ENCODE measurements around the gene INHBA. TPM values are rescaled to one million over a fixed set of nuclear protein-coding genes. Genes with fewer than 3 reads are reported as not detected.
A peak's percentile ranks its signal among the peaks of the same experiment; 100 is the strongest.

The INHBA gene
- total RNA-seq, 1 donor from 2014 or later = 103 TPM

DNA sequence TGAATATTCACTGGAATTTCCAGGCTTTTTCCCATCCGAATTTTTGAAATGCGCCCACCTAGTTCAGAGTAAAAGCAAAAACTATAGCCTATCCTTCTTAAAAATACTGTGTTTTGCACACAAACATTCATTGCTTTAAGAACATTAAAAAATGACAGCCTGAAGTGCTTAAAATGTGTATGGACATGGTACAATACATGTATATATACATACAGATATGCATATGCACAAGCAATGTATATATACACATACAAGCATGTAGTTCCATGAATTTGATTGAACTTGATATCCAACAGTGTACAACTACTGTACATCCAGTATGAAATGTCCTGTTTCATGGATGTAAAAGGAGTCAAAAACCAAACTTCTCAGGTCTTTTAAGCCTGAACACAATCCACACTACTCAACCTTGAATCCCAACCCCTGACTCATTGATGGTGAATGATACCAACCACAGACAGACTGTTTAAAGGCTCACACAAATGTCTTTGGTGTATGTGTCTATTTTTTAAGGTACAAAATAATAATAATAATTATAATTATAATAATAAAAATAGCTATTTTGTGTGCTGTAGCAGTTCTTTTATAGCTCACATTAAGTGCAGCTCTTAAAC is 14.8 kb downstream of the INHBA start:
- Mint-ChIP-seq H3K36me3 (ENCODE audit: low read depth, unreplicated experiment) (peaks cover 25% of the 10 kb centered on the region), H3K27me3 (ENCODE audit: low read depth, unreplicated experiment) (no peaks in the 10 kb centered on the region), H3K4me3 (ENCODE audit: unreplicated experiment) (no peak overlapping the region), H3K27ac (ENCODE audit: unreplicated experiment) (no peak overlapping the region), H3K4me1 (ENCODE audit: low read depth, unreplicated experiment) (peaks cover 40% of the 10 kb centered on the region), H3K9me3 (ENCODE audit: unreplicated experiment) (no peaks in the 10 kb centered on the region)
- H3K27me3 ChIP-seq (ENCODE audit: insufficient read depth, low read length) = no peaks in the 10 kb centered on the region
- FAIRE-seq (no peak), DNase-seq (ENCODE audit: low read depth) (no peak)
- H3K79me2 ChIP-seq (ENCODE audit: insufficient read depth, low read length) = peaks cover 44% of the 10 kb centered on the region
- H3K27ac ChIP-seq (ENCODE audit: low read depth, low read length) = peak overlapping the region; percentile 29
- TF ChIP-seq CTCF (IDR thresholded peaks at IDR 0.05; ENCODE audit: insufficient read depth, low read depth, low read length) = no peak
- TF ChIP-seq EZH2 (IDR thresholded peaks at IDR 0.05; ENCODE audit: insufficient read depth, low read length) = no peak
- H3K36me3 ChIP-seq (ENCODE audit: insufficient read depth, low read length) = peaks cover 60% of the 10 kb centered on the region
- H4K20me1 ChIP-seq (ENCODE audit: insufficient read depth, low read length) = peaks cover 51% of the 10 kb centered on the region
- H3K4me1 ChIP-seq (ENCODE audit: insufficient read depth, low read length) = peaks cover 20% of the 10 kb centered on the region
- peak overlapping the region; percentile 32 for H3K4me2 ChIP-seq (ENCODE audit: low read length)
- no peaks in the 10 kb centered on the region for H3K9me3 ChIP-seq (ENCODE audit: insufficient read depth, low read depth, low read length)
- peak overlapping the region; percentile 22 for H3K9ac ChIP-seq (ENCODE audit: low read length)
- no peak overlapping the region for H2AFZ ChIP-seq (ENCODE audit: low read depth, low read length)
- H3K4me3 ChIP-seq (ENCODE audit: insufficient read depth, low read depth, low read length) = no peak overlapping the region

DNA sequence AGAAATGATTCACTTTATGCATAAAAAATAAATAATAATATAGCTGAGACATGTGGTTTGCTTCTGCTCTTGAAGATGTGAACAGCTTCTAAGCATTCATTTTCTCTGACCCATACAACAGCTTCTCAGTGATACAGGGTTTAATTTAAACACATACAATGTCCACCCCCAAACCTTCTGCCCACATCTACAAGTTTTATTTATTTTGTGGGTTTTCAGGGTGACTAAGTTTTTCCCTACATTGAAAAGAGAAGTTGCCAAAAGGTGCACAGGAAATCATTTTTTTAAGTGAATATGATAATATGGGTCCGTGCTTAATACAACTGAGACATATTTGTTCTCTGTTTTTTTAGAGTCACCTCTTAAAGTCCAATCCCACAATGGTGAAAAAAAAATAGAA is 17.2 kb downstream of the INHBA start:
- no peak overlapping the region for H3K4me2 ChIP-seq (ENCODE audit: low read length)
- no peaks in the 10 kb centered on the region for H3K27me3 Mint-ChIP-seq (ENCODE audit: low read depth, unreplicated experiment)
- H3K27ac ChIP-seq (ENCODE audit: low read depth, low read length) = peak overlapping the region; percentile 39
- H3K9me3 ChIP-seq (ENCODE audit: insufficient read depth, low read depth, low read length) = no peaks in the 10 kb centered on the region
- DNase-seq (ENCODE audit: low read depth) = peak; percentile 88
- H3K4me3 Mint-ChIP-seq (ENCODE audit: unreplicated experiment) = no peak overlapping the region
- no peaks in the 10 kb centered on the region for H3K27me3 ChIP-seq (ENCODE audit: insufficient read depth, low read length)
- peaks cover 19% of the 10 kb centered on the region for H3K79me2 ChIP-seq (ENCODE audit: insufficient read depth, low read length)
- peaks cover 13% of the 10 kb centered on the region for H3K36me3 Mint-ChIP-seq (ENCODE audit: low read depth, unreplicated experiment)
- H3K4me1 Mint-ChIP-seq (ENCODE audit: low read depth, unreplicated experiment) = peaks cover 20% of the 10 kb centered on the region
- H4K20me1 ChIP-seq (ENCODE audit: insufficient read depth, low read length) = peaks cover 27% of the 10 kb centered on the region
- no peaks in the 10 kb centered on the region for H3K9me3 Mint-ChIP-seq (ENCODE audit: unreplicated experiment)
- FAIRE-seq = no peak
- no peak overlapping the region for H3K27ac Mint-ChIP-seq (ENCODE audit: unreplicated experiment)
- H3K9ac ChIP-seq (ENCODE audit: low read length) = no peak overlapping the region
- H3K36me3 ChIP-seq (ENCODE audit: insufficient read depth, low read length) = peaks cover 35% of the 10 kb centered on the region
- no peak overlapping the region for H3K4me3 ChIP-seq (ENCODE audit: insufficient read depth, low read depth, low read length)
- peaks cover 16% of the 10 kb centered on the region for H3K4me1 ChIP-seq (ENCODE audit: insufficient read depth, low read length)
- no peak overlapping the region for H2AFZ ChIP-seq (ENCODE audit: low read depth, low read length)
- TF ChIP-seq CTCF (IDR thresholded peaks at IDR 0.05; ENCODE audit: insufficient read depth, low read depth, low read length) = no peak
- no peak for TF ChIP-seq EZH2 (IDR thresholded peaks at IDR 0.05; ENCODE audit: insufficient read depth, low read length)

- no peaks in the 10 kb centered on the region for H3K9me3 ChIP-seq (ENCODE audit: insufficient read depth, low read depth, low read length)
- H3K9ac ChIP-seq (ENCODE audit: low read length) = no peak overlapping the region
- H3K27me3 Mint-ChIP-seq (ENCODE audit: low read depth, unreplicated experiment) = no peaks in the 10 kb centered on the region
- peaks cover 2% of the 10 kb centered on the region for H3K9me3 Mint-ChIP-seq (ENCODE audit: unreplicated experiment)
- H3K79me2 ChIP-seq (ENCODE audit: insufficient read depth, low read length) = no peaks in the 10 kb centered on the region
- H2AFZ ChIP-seq (ENCODE audit: low read depth, low read length) = no peak overlapping the region
- H3K36me3 ChIP-seq (ENCODE audit: insufficient read depth, low read length) = peaks cover 8% of the 10 kb centered on the region
- H3K27me3 ChIP-seq (ENCODE audit: insufficient read depth, low read length) = no peaks in the 10 kb centered on the region
- FAIRE-seq = no peak
- H3K4me1 ChIP-seq (ENCODE audit: insufficient read depth, low read length) = peaks cover 5% of the 10 kb centered on the region
- peaks cover 3% of the 10 kb centered on the region for H3K4me1 Mint-ChIP-seq (ENCODE audit: low read depth, unreplicated experiment)
- no peaks in the 10 kb centered on the region for H4K20me1 ChIP-seq (ENCODE audit: insufficient read depth, low read length)
- no peak overlapping the region for H3K4me3 ChIP-seq (ENCODE audit: insufficient read depth, low read depth, low read length)
- H3K4me3 Mint-ChIP-seq (ENCODE audit: unreplicated experiment) = no peak overlapping the region
- no peak for DNase-seq (ENCODE audit: low read depth)
- H3K4me2 ChIP-seq (ENCODE audit: low read length) = no peak overlapping the region
- no peaks in the 10 kb centered on the region for H3K36me3 Mint-ChIP-seq (ENCODE audit: low read depth, unreplicated experiment)
- TF ChIP-seq EZH2 (IDR thresholded peaks at IDR 0.05; ENCODE audit: insufficient read depth, low read length) (no peak), CTCF (IDR thresholded peaks at IDR 0.05; ENCODE audit: insufficient read depth, low read depth, low read length) (no peak)
- no peak overlapping the region for H3K27ac Mint-ChIP-seq (ENCODE audit: unreplicated experiment)
- no peak overlapping the region for H3K27ac ChIP-seq (ENCODE audit: low read depth, low read length)
Observed at GRCh38 chr7:41682422-41682821, 20.5 kb downstream of the INHBA start.
